22Rv1 (cell line): Measurements from ENCODE around the gene KBTBD7.

ENCODE experiments used
- CTCF ChIP-seq: fragments of 450-650 bp; IDR thresholded peaks from 2 replicates; pipeline ENCODE4 v1.5.1; 2017; ENCODE audit warnings: mild to moderate bottlenecking
- ZFX ChIP-seq: fragments of 450-650 bp; IDR thresholded peaks from 2 replicates; pipeline ENCODE4 v1.6.1; 2017; ENCODE audit warnings: antibody characterized with exemption, borderline replicate concordance

- TF ChIP-seq CTCF: no peak
- no peak for TF ChIP-seq ZFX
These were observed 44.3 kb downstream of the KBTBD7 start for GRCh38 chr13:41150058-41150457.
